M059J (cell line): Measurements from ENCODE around the gene F11. TPM values are rescaled to one million over a fixed set of nuclear protein-coding genes. Genes with fewer than 3 reads are reported as not detected.
"Not testable (repeated sequence)": the region's sequence is repeated elsewhere in the genome, so short reads cannot be mapped to it uniquely, and the experiment has no call there.

Experiments
- DNase-seq: peaks from one replicate; pipeline ENCODE4 v3.0.0-alpha.2; 2012; ENCODE audit warnings: low read depth
- total RNA-seq: library from RNA; depleted of rRNA; stranded (reverse); fragments of >200 nt; shearing (Covaris generic); gene quantifications from 2 replicates; pipeline ENCODE4 v1.2.3, GENCODE V29; 2014; rRNA removed

The F11 gene
- total RNA-seq: not detected in 2 replicates

DNA sequence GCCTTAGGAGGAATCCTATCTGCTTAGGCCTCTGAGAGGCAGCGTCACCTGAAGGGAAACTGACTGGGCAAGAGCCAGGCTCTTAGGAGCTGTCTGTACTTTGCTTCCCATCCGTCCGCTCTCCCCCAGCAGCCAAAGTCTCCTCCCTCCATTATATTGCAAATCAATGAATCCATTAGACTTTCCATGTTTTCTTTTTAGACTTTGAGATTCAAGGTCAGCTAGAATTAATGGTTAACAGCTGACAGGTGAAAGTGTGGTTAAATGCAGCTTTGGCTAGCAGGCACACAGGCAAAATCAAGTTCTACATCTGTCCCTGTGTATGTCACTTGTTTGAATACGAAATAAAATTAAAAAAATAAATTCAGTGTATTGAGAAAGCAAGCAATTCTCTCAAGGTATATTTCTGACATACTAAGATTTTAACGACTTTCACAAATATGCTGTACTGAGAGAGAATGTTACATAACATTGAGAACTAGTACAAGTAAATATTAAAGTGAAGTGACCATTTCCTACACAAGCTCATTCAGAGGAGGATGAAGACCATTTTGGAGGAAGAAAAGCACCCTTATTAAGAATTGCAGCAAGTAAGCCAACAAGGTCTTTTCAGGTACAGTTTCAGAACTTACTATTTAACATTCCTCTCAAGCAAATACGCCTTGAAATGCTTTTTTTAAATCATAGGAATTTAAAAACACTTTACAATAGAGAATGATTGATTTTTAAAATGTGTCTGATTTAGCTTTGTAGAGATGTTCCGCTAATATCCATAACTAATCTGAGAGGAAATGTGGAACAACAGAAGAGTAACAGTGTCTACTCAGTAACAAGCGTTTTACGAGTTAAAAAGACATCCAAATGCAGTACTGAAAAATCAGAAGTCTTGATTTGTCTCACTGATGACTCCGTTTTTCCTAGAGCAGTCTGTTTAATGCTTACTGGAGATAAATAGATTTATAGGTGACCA is at the start of gene F11:
F11 (plus strand) TSS at position 507 of the 970 bp plus-strand sequence. CDS start 948 bp downstream, outside the sequence.
- DNase-seq: no peak

DNA sequence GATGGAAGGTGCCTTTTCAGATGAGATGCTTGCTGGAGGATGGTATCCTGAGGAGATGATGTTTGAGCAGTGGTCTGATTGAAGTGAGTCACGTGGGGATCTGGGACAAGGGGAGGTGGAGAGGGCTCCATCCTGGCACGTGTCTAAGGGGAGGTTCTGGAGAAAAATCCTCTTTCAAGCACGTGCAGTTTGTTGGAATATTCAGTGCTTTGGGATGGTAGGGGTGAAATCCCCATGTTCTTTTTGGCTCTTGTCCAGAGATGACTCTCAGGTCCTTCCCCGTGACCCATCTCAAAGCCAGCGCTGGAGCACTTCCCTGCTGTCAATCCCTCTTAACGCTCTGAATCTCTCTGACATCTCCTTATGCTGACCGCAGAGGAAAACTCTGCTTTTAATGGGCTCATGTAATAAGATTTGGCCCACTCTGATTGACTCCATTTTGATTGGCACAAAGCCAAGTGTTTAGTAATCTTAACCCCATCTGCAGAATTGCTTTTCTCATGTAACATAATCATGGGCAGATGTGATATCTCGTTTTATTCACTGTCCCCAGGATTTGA is 49.4 kb upstream of the F11 start:
- no peak for DNase-seq

- no peak for DNase-seq
Measured at GRCh38 chr4:186217733-186218293, 48.2 kb upstream of the F11 start.

DNA sequence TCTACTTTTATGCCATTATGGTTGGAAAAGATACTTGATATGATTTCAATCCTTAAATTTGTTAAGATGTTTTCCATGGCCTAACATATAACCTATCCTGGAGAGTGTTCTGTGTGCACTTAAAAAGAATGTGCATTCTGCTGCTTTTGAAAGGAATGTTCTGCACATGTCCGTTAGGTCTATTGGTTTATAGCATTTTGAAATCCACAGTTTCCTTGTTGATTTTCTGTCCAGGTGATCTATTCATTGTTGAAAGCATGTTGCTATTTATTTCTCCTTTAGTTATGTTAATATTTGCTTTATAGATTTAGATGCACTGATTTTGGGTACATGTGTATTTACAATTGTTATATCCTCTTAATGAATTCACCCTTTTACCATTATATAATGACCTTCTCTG is 44.4 kb upstream of the F11 start:
- no peak for DNase-seq

DNA sequence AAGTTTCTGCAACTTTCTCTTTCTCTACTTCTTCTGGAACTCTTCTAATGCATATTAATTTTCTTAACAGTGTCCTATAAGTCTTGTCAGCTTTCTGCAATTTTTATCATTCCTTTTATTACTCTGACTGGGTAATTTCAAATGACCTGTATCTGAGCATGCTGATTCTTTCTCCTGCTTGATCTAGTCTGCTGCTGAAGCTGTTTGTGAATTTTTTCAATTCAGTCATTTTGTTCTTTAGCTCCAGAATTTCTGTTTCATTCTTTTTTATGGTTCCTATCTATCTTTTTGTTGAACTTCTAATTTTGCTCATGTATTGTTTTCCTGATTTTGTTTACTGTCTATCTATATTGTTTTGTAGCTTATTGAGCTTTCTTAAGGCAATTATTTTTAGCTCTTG is 40.1 kb upstream of the F11 start:
- no peak for DNase-seq

- no peak for DNase-seq
Measured at GRCh38 chr4:186226521-186227189, 39.3 kb upstream of the F11 start.

DNA sequence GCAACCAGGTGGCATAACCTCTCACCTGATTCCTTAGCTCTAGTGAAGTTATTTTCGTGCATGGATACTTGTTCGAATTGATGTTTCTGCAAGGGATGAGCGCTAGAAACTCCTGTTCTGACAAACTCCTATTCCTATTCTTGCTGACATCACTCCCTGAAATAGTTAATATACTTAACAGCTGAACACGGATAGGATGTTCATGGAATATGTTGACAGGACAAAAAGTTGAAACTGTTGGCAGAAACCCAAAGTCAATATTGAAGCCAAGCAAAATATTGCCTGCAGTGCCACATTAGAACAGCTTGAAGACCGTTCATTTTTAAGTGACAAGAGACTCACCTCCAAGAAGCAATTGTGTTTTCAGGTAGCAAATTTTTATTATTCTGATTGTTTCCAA is 38.8 kb upstream of the F11 start, which contains the start of gene KLKB1:
KLKB1 (plus strand) TSS at position 287 of the 400 bp plus-strand sequence. CDS start 689 bp downstream, outside the sequence.
- DNase-seq: peak; percentile 3

DNA sequence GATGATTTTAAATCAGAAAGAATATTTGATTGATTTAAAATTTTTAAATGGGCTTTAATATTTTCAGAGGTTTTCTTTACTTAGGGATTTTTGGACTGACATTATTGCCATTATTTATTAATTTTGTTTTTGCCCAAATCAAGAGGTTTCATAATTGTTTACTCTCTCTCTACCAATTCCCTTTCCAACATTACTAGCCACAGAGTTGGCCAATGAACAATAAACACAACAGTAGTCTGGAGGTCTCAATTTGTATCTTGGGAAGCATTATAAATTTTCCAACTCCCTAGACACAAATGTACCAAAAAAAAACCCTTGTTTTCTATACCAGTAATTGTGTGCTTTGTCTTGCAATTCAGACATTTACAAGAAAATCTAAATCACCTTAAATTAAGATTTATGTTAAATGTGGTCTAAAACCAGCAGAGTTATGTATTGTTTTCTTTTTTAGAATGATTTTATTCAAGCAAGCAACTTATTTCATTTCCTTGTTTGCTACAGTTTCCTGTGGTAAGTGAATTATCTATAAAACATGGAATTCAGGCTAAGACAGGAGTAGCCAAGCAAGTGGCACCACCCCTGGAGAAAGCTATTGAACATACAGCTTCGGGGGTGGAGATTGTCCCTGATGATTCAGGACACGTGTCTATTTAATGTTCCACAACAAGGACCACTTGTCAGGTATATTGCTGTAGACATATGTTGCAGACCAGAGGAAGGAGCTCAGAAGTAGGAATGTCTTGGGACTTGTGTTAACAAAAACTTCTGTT is 38.1 kb upstream of the F11 start:
- peak; percentile 3 for DNase-seq

GRCh38 chr4:186228514-186228894 is 37.5 kb upstream of the F11 start:
- DNase-seq: peak; percentile 2

DNA sequence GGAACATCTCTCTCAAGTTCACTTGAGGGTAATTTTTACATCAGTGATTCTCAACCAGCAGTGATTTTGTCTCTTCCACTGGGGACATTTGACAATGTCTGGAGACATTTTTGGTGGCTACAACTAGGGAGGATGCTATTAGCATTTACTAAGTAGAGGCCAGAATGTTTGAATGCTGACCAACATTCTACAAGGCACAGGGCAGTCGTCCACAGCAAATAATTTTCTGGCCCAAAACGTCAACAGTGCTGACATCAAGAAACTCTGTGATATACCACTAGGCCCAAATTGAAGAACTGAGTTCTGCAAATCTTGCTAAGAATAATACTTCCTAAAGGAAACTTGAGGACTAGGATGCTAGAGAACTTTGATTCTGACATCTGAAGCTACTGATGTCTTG is 31.6 kb upstream of the F11 start:
- no peak for DNase-seq

DNA sequence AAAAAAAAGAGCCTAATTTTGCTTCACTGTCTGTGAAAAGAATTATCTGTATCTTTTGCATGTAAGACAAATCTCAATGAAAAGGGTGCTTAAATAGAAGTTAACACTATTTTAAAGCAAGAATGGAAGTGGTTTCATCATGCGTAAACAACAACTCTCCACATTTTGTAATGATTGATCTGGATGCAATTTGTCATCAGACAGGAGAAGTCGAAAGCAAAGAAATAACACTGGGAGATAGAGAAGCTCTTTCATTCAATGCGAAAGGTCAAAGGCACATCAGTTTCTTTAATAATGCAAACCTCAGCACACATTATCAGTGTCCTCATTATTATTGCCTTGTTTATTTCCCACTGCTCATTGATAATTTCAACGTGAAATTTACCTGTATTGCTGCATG is 29.9 kb upstream of the F11 start:
- no peak for DNase-seq

DNA sequence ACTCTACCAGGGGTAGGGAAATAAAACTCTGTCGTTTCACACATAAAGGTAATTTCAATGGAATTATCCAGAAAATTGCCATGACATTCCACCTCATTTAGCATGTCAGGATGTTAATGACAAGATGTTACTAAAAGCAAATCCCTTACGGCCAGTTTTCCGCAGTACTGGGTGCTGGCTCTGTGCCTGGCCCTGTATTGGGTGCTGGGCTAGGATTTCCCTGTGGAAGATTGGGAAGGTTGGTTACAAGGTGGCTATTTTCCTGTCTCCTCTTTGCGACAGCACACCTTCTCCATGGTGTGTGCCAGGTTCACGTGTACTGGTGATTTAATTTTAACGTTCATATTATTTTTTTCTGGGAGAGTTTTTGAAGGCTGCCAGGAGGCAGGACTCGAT is 25.5 kb upstream of the F11 start:
- DNase-seq: no peak

GRCh38 chr4:186240848-186241491 is 25.0 kb upstream of the F11 start:
- DNase-seq: no peak

DNA sequence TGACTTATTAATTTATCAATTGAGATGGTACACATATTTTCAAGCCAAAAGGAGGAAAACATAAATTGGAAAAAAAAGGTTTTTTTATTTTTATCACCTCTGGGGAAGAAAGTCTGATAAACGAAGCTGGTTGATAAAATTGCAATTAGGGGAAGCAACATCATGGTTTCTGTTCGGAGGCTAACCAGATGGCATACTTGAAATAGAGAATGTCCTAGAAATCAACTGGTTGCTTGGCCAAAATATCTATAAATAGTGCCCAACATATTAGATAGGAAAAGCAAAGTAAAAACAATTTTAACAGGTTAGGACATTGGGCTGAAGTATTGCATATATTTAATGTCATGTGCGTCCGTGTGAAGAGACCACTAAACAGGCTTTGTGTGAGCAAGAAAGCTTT is 24.4 kb upstream of the F11 start:
- no peak for DNase-seq

GRCh38 chr4:186242031-186242430 is 24.0 kb upstream of the F11 start:
- DNase-seq: not testable (repeated sequence)

- no peak for DNase-seq
Measured at GRCh38 chr4:186243331-186243730, 22.7 kb upstream of the F11 start.

DNA sequence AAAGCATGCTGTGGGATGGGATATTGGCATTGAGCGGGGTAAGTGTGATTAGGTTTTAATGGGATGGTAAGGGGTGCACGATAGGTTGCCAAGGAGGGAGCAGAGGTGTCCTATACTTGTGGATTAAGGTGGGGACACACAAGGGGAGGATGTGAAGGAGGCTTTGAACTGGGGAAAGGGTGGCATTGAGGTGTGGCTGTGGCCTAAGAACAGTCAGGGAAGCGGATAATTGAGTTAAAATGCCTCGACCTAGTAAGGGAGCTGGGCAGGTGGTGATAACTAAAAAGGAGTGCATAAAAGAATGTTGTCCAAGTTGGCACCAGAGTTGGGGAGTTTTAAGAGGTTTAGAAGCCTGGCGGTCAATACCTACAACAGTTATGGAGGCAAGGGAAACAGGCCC is 21.2 kb upstream of the F11 start:
- DNase-seq: no peak

- not testable (repeated sequence) for DNase-seq
Measured at GRCh38 chr4:186247062-186247752, 18.8 kb upstream of the F11 start.

- no peak for DNase-seq
Measured at GRCh38 chr4:186248643-186249042, 17.3 kb upstream of the F11 start.
